K562 treated with DMSO at 1 percent for 48 hours (cell line): Measurements from ENCODE around the gene SCYGR2. TPM values are rescaled to one million over a fixed set of nuclear protein-coding genes. Genes with fewer than 3 reads are reported as not detected.

ENCODE experiments used
- total RNA-seq: library from RNA; unstranded; fragments of 300-600 nt; gene quantifications from 2 replicates; pipeline ENCODE4 v1.2.3, GENCODE V29; 2022; ENCODE audit warnings: low replicate concordance; ENCODE audit errors: extremely low read depth

The SCYGR2 gene
- total RNA-seq, result not detected in 2 replicates

GRCh38 chr2:227598835-227599503, at the start of gene SCYGR2:
Gene SCYGR2, plus strand, starts transcription at chr2:227598893. Its CDS starts 0 bp downstream, at chr2:227598893.

GRCh38 chr2:227614740-227615139, 16.0 kb downstream of the SCYGR2 start, which contains the start of gene SCYGR3:
Gene SCYGR3, minus strand, starts transcription at chr2:227614840. Its CDS starts 0 bp downstream, at chr2:227614840.

GRCh38 chr2:227617316-227618230, 18.9 kb downstream of the SCYGR2 start, which contains the start of gene SCYGR4:
Gene SCYGR4, plus strand, starts transcription at chr2:227617498. Its CDS starts 0 bp downstream, at chr2:227617498.

Other genes with a start within 250 kb of the SCYGR2 start
- gene TM4SF20, start 219.6 kb upstream of the SCYGR2 start, total RNA-seq, result not detected in 2 replicates
- gene SCYGR1, start 210.9 kb upstream of the SCYGR2 start, total RNA-seq, result not detected in 2 replicates
- gene AGFG1, start 126.7 kb upstream of the SCYGR2 start, total RNA-seq, result not detected in 2 replicates
- gene SCYGR3, start 15.9 kb downstream of the SCYGR2 start, total RNA-seq, result not detected in 2 replicates
- gene SCYGR4, start 18.6 kb downstream of the SCYGR2 start, total RNA-seq, result not detected in 2 replicates
- not detected in 2 replicates for gene SCYGR5, start 67.9 kb downstream of the SCYGR2 start, total RNA-seq
- not detected in 2 replicates for gene SLC19A3, start 119.1 kb downstream of the SCYGR2 start, total RNA-seq
- gene SCYGR6, start 125.9 kb downstream of the SCYGR2 start, total RNA-seq, result not detected in 2 replicates
- not detected in 2 replicates for gene SCYGR7, start 129.4 kb downstream of the SCYGR2 start, total RNA-seq
- gene SCYGR8, start 147.0 kb downstream of the SCYGR2 start, total RNA-seq, result not detected in 2 replicates
- not detected in 2 replicates for gene CCL20, start 214.9 kb downstream of the SCYGR2 start, total RNA-seq